ENCODE results near the gene MLH3.

The MLH3 gene

DNA sequence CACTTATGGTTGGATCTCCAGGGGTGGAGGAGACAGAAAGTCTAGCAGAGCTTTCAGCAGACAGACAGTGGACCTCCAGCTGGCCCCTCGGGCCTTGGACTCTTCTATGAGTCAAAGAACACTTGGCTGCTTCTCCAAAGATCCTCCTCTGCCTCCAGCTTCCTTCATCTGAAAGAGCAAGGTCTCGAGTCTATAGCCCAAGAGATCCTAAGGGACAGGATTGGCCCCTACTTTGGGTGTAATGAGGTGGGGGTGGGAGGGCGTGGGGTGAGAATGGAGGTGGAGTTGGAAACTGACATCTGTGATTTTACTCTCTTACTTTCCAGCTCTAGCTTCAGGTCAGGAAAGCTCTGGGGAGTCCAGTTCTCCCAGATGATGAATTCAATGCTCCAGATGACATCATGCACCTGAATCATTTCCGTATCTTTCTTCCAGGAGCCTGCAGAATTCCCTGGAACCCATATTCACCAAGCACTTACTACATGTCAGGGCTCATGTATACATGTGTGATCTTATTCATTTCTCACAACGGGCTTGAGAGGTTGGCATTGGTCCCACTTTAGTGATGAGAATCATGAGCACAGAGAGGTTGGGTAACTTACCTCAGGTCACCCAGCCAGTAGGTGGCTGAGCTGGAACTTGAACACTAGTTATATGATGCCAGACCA lies 85.6 kb downstream of the MLH3 start:
- DNase-seq (ENCODE audit: low read depth) = no peak

DNA sequence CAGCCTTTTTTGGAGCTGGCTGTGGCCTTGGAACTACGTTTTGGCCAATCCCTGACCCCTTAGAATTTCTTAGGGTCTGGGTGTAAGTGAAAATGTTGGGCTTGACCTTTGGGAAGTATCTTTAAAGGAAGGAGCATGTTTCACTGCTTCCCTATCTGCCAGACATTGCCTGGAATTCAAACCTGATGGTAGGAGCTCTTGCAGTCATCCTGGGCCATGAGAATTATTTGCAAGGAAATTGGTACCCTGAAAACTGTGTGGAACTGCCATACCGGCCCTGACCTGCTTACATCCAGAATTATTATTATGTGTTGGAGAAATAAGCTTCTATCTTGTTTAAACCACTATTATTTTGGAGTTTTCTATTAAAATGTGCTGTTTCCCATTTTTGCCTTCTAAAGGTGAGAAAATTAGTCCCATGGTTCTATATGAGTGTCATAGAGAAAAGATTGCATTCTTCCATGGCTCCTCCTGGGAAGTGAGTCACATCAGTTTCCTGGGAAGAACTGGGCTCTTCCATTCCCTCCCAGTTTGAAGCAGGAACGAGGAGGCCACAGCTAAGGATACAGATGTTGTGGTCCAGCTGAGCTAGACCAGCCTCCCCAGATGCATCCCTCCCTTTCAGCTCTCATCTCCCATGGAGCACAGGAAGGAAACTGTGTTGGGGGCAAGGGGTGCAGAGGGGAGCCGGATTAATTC lies 86.3 kb downstream of the MLH3 start:
- DNase-seq (ENCODE audit: low read depth) = no peak
